Measurements from ENCODE around the gene DOK4. TPM values are rescaled to one million over a fixed set of nuclear protein-coding genes. Genes with fewer than 3 reads are reported as not detected.

The DOK4 gene
- total RNA-seq, 1 donor from 2014 or later = 3.6 TPM

Other genes with a start within 250 kb of the DOK4 start
- 40.7 and 41.5 TPM in 2 replicates for gene ARL2BP, start 241.2 kb downstream of the DOK4 start, total RNA-seq
- gene PLLP, start 201.8 kb downstream of the DOK4 start, total RNA-seq = 0.34 TPM in 2 replicates
- 0.63 and 0.71 TPM in 2 replicates for gene CCL22, start 127.7 kb downstream of the DOK4 start, total RNA-seq
- gene CX3CL1, start 114.0 kb downstream of the DOK4 start, total RNA-seq = not detected in 2 replicates
- 0.56 and 0.98 TPM in 2 replicates for gene CCL17, start 81.7 kb downstream of the DOK4 start, total RNA-seq
- gene CIAPIN1, start 39.1 kb downstream of the DOK4 start, total RNA-seq = 67.4 and 70.8 TPM in 2 replicates
- 39.1 and 41.3 TPM in 2 replicates for gene COQ9, start 39.0 kb downstream of the DOK4 start, total RNA-seq
- gene POLR2C, start 23.8 kb downstream of the DOK4 start, total RNA-seq = 73.2 and 74.5 TPM in 2 replicates
- 11.2 and 11.9 TPM in 2 replicates for gene CCDC102A, start 50.1 kb upstream of the DOK4 start, total RNA-seq
- gene ADGRG5, start 56.1 kb upstream of the DOK4 start, total RNA-seq = 13.8 and 15.5 TPM in 2 replicates
- 3.9 and 4.5 TPM in 2 replicates for gene ADGRG1, start 142.1 kb upstream of the DOK4 start, total RNA-seq
- not detected in 2 replicates for gene ADGRG3, start 181.8 kb upstream of the DOK4 start, total RNA-seq
- not detected in 2 replicates for gene DRC7, start 208.3 kb upstream of the DOK4 start, total RNA-seq
- 32.1 and 34.9 TPM in 2 replicates for gene KATNB1, start 249.3 kb upstream of the DOK4 start, total RNA-seq